ENCODE data around the gene RPTOR. TPM values are rescaled to one million over a fixed set of nuclear protein-coding genes. Genes with fewer than 3 reads are reported as not detected.
A peak's percentile ranks its signal among the peaks of the same experiment; 100 is the strongest.

The RPTOR gene
- total and polyA plus RNA-seq, 2 donors (not counting 3 experiments of a cell fraction or from before 2014, with no cell fraction given) = 10.7 to 41.8 TPM

DNA sequence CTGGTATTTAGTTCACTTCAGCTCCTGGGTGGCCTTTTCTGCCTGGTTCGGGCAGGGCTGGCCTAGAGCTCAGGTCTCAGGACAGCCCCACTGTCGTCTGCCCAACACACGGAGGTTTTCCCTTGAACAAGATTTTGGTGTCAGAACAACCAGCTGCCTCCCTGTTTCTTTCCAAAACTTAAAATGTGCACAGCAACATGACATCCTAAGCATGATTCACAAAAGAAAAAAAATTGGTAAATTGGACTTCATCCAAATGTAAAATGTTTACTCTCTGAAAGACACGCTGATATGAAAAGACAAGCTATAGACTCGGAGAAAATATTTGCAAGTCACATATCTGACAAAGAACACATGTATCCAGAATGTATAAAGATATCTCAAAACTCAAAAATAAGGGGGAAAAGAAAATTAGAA, 249.2 kb downstream of the RPTOR start:
- intact Hi-C loops (cut with micrococcal nuclease) = no loop called here
- H3K9me1 ChIP-seq (replicated peaks; ENCODE audit: control insufficient read depth, extremely low read depth, insufficient read depth, low read length) = no peaks in the 10 kb centered on the region
- TF ChIP-seq POLR2AphosphoS5 (IDR thresholded peaks at IDR 0.05; ENCODE audit: insufficient read depth, low read depth, low read length) (no peak), FOS (IDR thresholded peaks at IDR 0.05; ENCODE audit: borderline replicate concordance, insufficient read depth, low read length) (peak; percentile 29), GATA2 (IDR thresholded peaks at IDR 0.05; ENCODE audit: insufficient read depth, insufficient read length, low read depth, low read length) (no peak)
- peak overlapping the region; percentile 65 for H3K27ac ChIP-seq (ENCODE audit: insufficient read depth, low read depth, low read length)
- H3K36me3 ChIP-seq (ENCODE audit: control insufficient read depth in 2 of 2, extremely low read depth in 1 of 2, insufficient read depth in 2 of 2, low read length in 2 of 2) = no peaks in the 10 kb centered on the region
- H3K9ac ChIP-seq (replicated peaks; ENCODE audit: extremely low read depth, insufficient read depth, low read length) = peak overlapping the region; percentile 26
- no peaks in the 10 kb centered on the region for H3K27me3 ChIP-seq (ENCODE audit: control insufficient read depth in 2 of 2, insufficient read depth in 2 of 2, low read length in 2 of 2)
- H3K9me3 ChIP-seq (replicated peaks; ENCODE audit: control insufficient read depth, insufficient read depth, low read length) = no peaks in the 10 kb centered on the region
- dilution Hi-C loops (cut with MboI; ENCODE audit: extremely low pct_ligation_motif_present, low sequenced_read_pairs) = no loop called here
- H3K4me2 ChIP-seq (ENCODE audit: insufficient read depth, low read length) = peak overlapping the region; percentile 6
- DNase-seq (ENCODE audit: low read depth, low spot score) (peak; percentile 80), FAIRE-seq (no peak)
- no peak overlapping the region for H2AFZ ChIP-seq (ENCODE audit: low read depth, low read length)
- peaks cover 2% of the 10 kb centered on the region for H3K79me2 ChIP-seq (ENCODE audit: control insufficient read depth, insufficient read depth, low read length)
- BruUV-seq (replicated peaks) = no TSS peak
- no peaks in the 10 kb centered on the region for H4K20me1 ChIP-seq (replicated peaks; ENCODE audit: control insufficient read depth, extremely low read depth, insufficient read depth, low read length)
- peaks cover 55% of the 10 kb centered on the region for H3K4me1 ChIP-seq (ENCODE audit: control insufficient read depth, extremely low read depth, insufficient read depth, low read length)
- no peak overlapping the region for H3K4me3 ChIP-seq (replicated peaks in 1 of 3; ENCODE audit: insufficient read depth in 1 of 3, low read depth in 1 of 3, low read length in 3 of 3)
- CTCF ChIA-PET = interaction anchor here (0.5 to 1.9 kb wide), 9 partner anchors 10 to 370 kb away, joined by 3 to 7 read pairs (median 3); no protein-coding TSS in a partner anchor
- POLR2A ChIA-PET = no interaction called here

DNA sequence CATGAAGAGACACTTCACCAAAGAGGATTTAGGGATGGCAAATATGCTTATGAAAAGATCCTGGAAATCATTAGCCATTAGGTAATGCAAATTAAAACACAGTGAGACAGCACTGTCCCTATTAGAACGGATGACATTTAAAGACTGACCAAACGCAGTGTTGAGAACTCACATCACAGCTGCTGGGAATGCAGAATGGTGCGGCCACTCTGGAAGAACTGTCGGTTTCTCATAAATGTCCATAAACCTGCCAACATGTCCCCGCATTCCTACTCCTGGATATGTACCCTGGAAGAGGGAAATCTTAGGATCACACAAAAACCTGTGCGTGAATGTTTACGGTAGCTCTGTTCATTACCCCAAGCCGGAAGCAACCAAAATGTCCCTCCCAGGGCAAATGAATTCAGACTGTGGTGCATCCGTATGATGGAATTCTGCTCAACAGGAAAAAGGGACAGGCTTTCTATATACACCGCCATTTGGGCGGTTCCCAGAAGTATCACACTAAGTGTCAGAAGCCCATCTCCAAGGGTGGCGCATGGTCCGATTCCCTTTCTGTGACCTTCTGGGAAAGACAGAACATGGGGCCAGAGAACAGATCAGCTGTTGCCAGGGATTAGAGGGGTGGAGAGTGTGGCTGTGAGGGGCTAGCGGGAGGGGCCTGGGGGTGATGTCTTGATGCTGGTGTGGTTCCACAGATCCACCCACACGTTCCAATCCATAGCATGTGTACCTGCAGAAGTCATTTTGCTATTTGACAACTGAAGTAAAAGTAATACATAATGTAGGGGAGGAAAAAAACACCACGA, 249.8 kb downstream of the RPTOR start:
- no peaks in the 10 kb centered on the region for H3K27me3 ChIP-seq (ENCODE audit: control insufficient read depth in 2 of 2, insufficient read depth in 2 of 2, low read length in 2 of 2)
- dilution Hi-C loops (cut with MboI; ENCODE audit: extremely low pct_ligation_motif_present, low sequenced_read_pairs) (no loop called here), intact Hi-C loops (cut with micrococcal nuclease) (no loop called here)
- POLR2A ChIA-PET = no interaction called here
- H3K79me2 ChIP-seq (ENCODE audit: control insufficient read depth, insufficient read depth, low read length) = peaks cover 2% of the 10 kb centered on the region
- FAIRE-seq (no peak), DNase-seq (ENCODE audit: low read depth, low spot score) (no peak)
- H3K4me3 ChIP-seq (replicated peaks in 1 of 3; ENCODE audit: insufficient read depth in 1 of 3, low read depth in 1 of 3, low read length in 3 of 3) = no peak overlapping the region
- CTCF ChIA-PET = interaction anchor here (0.6 to 1.9 kb wide), 7 partner anchors 10 to 105 kb away, joined by 3 to 7 read pairs (median 3); no protein-coding TSS in a partner anchor
- H3K4me1 ChIP-seq (ENCODE audit: control insufficient read depth, extremely low read depth, insufficient read depth, low read length) = peaks cover 49% of the 10 kb centered on the region
- TF ChIP-seq, protein P1, sequence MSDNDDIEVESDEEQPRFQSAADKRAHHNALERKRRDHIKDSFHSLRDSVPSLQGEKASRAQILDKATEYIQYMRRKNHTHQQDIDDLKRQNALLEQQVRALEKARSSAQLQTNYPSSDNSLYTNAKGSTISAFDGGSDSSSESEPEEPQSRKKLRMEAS (IDR thresholded peaks at IDR 0.05; ENCODE audit: insufficient read depth, insufficient read length) = no peak
- TF ChIP-seq, protein P2, sequence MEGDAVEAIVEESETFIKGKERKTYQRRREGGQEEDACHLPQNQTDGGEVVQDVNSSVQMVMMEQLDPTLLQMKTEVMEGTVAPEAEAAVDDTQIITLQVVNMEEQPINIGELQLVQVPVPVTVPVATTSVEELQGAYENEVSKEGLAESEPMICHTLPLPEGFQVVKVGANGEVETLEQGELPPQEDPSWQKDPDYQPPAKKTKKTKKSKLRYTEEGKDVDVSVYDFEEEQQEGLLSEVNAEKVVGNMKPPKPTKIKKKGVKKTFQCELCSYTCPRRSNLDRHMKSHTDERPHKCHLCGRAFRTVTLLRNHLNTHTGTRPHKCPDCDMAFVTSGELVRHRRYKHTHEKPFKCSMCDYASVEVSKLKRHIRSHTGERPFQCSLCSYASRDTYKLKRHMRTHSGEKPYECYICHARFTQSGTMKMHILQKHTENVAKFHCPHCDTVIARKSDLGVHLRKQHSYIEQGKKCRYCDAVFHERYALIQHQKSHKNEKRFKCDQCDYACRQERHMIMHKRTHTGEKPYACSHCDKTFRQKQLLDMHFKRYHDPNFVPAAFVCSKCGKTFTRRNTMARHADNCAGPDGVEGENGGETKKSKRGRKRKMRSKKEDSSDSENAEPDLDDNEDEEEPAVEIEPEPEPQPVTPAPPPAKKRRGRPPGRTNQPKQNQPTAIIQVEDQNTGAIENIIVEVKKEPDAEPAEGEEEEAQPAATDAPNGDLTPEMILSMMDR (IDR thresholded peaks at IDR 0.05; ENCODE audit: extremely low read depth in 1 of 2, insufficient read depth in 1 of 2, low read depth in 1 of 2, low read length in 2 of 2) = no peak
- TF ChIP-seq POLR2AphosphoS5 (IDR thresholded peaks at IDR 0.05; ENCODE audit: insufficient read depth, low read depth, low read length) (no peak), EZH2 (IDR thresholded peaks at IDR 0.05; ENCODE audit: borderline replicate concordance, low read depth, low read length, severe bottlenecking) (no peak), GATA2 (IDR thresholded peaks at IDR 0.05; ENCODE audit: insufficient read depth, insufficient read length, low read depth, low read length) (no peak), POLR2A (IDR thresholded peaks at IDR 0.05; ENCODE audit: low read depth, low read length) (no peak), MYC (IDR thresholded peaks at IDR 0.05; ENCODE audit: low read depth, low read length) (no peak), FOS (IDR thresholded peaks at IDR 0.05; ENCODE audit: borderline replicate concordance, insufficient read depth, low read length) (no peak), JUN (IDR thresholded peaks at IDR 0.05; ENCODE audit: borderline replicate concordance, insufficient read depth, insufficient read length, low read depth) (no peak)
- BruUV-seq (replicated peaks) = no TSS peak
- H2AFZ ChIP-seq (ENCODE audit: low read depth, low read length) = no peak overlapping the region
- H3K27ac ChIP-seq (ENCODE audit: insufficient read depth, low read depth, low read length) = no peak overlapping the region
- no peaks in the 10 kb centered on the region for H3K36me3 ChIP-seq (ENCODE audit: control insufficient read depth in 2 of 2, extremely low read depth in 1 of 2, insufficient read depth in 2 of 2, low read length in 2 of 2)
- H4K20me1 ChIP-seq (replicated peaks; ENCODE audit: control insufficient read depth, extremely low read depth, insufficient read depth, low read length) = no peaks in the 10 kb centered on the region
- H3K9ac ChIP-seq (replicated peaks; ENCODE audit: extremely low read depth, insufficient read depth, low read length) = no peak overlapping the region
- H3K9me3 ChIP-seq (replicated peaks; ENCODE audit: control insufficient read depth, insufficient read depth, low read length) = no peaks in the 10 kb centered on the region
- H3K4me2 ChIP-seq (ENCODE audit: insufficient read depth, low read length) = peak overlapping the region; percentile 6
- no peaks in the 10 kb centered on the region for H3K9me1 ChIP-seq (replicated peaks; ENCODE audit: control insufficient read depth, extremely low read depth, insufficient read depth, low read length)

All from endothelial cell of umbilical vein (primary cell).